CD14-positive monocyte (primary cell): Measurements from ENCODE around the gene TMTC1. TPM values are rescaled to one million over a fixed set of nuclear protein-coding genes. Genes with fewer than 3 reads are reported as not detected.

Source experiments
- DNase-seq, 3 donors: peaks; one replicate each; pipeline ENCODE4 v3.0.0-alpha.2; 2011 to 2022
- H2AFZ ChIP-seq: 2 replicates; pipeline ENCODE4 v1.6.0; 2012; ENCODE audit warnings: mild to moderate bottlenecking, low read depth, low read length, inconsistent platforms; ENCODE audit not compliant: insufficient read depth, poor library complexity, severe bottlenecking
- H3K27ac ChIP-seq, 2 donors: 1 replicate in 1 of 2; 2 replicates in 1 of 2; pipeline ENCODE4 v1.5.1; 2012 to 2013; ENCODE audit warnings: low read length in 2 of 2, control low read depth in 1 of 2, inconsistent platforms in 1 of 2, low read depth in 1 of 2, mild to moderate bottlenecking in 1 of 2
- H3K27me3 ChIP-seq, 2 donors: one replicate each; pipeline versions ENCODE4 v1.6.0 to v1.6.1; 2011 to 2013; ENCODE audit warnings: low read length in 2 of 2; ENCODE audit not compliant: control insufficient read depth in 2 of 2, insufficient read depth in 2 of 2
- H3K36me3 ChIP-seq, 2 donors: replicated peaks in 1 of 2; 1 replicate in 1 of 2; 2 replicates in 1 of 2; pipeline versions ENCODE4 v1.5.1 to v1.6.1; 2012 to 2013; ENCODE audit warnings: low read length in 2 of 2, control low read depth in 1 of 2, inconsistent platforms in 1 of 2, mild to moderate bottlenecking in 1 of 2; ENCODE audit not compliant: insufficient read depth in 2 of 2, control insufficient read depth in 1 of 2
- H3K4me1 ChIP-seq, 2 donors: 1 replicate in 1 of 2; 2 replicates in 1 of 2; pipeline versions ENCODE4 v1.5.1 to v1.6.1; 2012 to 2013; ENCODE audit warnings: low read length in 2 of 2, control low read depth in 1 of 2, inconsistent platforms in 1 of 2, mild to moderate bottlenecking in 1 of 2, moderate library complexity in 1 of 2; ENCODE audit not compliant: insufficient read depth in 2 of 2, control insufficient read depth in 1 of 2
- H3K4me2 ChIP-seq: replicated peaks from 2 replicates; pipeline ENCODE3; 2012; ENCODE audit warnings: low read length, moderate library complexity, mild to moderate bottlenecking; ENCODE audit not compliant: poor library complexity, severe bottlenecking; ENCODE audit errors: extremely low read depth
- H3K4me3 ChIP-seq, 3 experiments: fragments of 200-600 bp in 1 of 3; sonication (generic) in 1 of 3; replicated peaks in 1 of 3; 1 replicate in 2 of 3; 2 replicates in 1 of 3; pipeline ENCODE4 v1.5.1; 2011 to 2013; ENCODE audit warnings: low read length in 3 of 3, mild to moderate bottlenecking in 3 of 3, control low read depth in 2 of 3, low read depth in 2 of 3, inconsistent platforms in 1 of 3, moderate library complexity in 1 of 3
- H3K79me2 ChIP-seq: 2 replicates; pipeline ENCODE4 v1.6.0; 2012; ENCODE audit warnings: mild to moderate bottlenecking, control low read depth, inconsistent platforms, low read length, moderate library complexity; ENCODE audit not compliant: insufficient read depth
- H3K9ac ChIP-seq: 2 replicates; pipeline ENCODE4 v1.6.0; 2017; ENCODE audit warnings: low read length, mild to moderate bottlenecking; ENCODE audit not compliant: insufficient read depth, poor library complexity, severe bottlenecking
- H3K9me3 ChIP-seq, 2 donors: replicated peaks in 1 of 2; 1 replicate in 1 of 2; 2 replicates in 1 of 2; pipeline versions ENCODE4 v1.5.1 to v1.6.1; 2012 to 2013; ENCODE audit warnings: low read length in 2 of 2, control low read depth in 1 of 2; ENCODE audit not compliant: control insufficient read depth in 1 of 2, insufficient read depth in 1 of 2
- H4K20me1 ChIP-seq: 2 replicates; pipeline ENCODE4 v1.6.0; 2012; ENCODE audit warnings: mild to moderate bottlenecking, low read length, control low read depth, moderate library complexity; ENCODE audit not compliant: insufficient read depth
- H3K27ac Mint-ChIP-seq, 7 donors: one replicate each; pipeline ENCODE4 v1.8.0; 2020; ENCODE audit warnings: mild to moderate bottlenecking in 7 of 7, mixed read lengths in 7 of 7, moderate library complexity in 6 of 7, inconsistent platforms in 2 of 7
- H3K27me3 Mint-ChIP-seq, 3 donors: one replicate each; pipeline ENCODE4 v1.8.0; 2021 to 2022; ENCODE audit warnings: low read depth in 3 of 3, mild to moderate bottlenecking in 3 of 3, mixed read lengths in 3 of 3, moderate library complexity in 3 of 3, inconsistent platforms in 1 of 3
- H3K36me3 Mint-ChIP-seq, 2 donors: one replicate each; pipeline ENCODE4 v1.8.0; 2020; ENCODE audit warnings: mixed read lengths in 2 of 2, inconsistent platforms in 1 of 2, mild to moderate bottlenecking in 1 of 2
- H3K4me1 Mint-ChIP-seq: one replicate; pipeline ENCODE4 v1.8.0; 2020; ENCODE audit warnings: mild to moderate bottlenecking, mixed read lengths
- H3K4me3 Mint-ChIP-seq, 2 donors: one replicate each; pipeline ENCODE4 v1.8.0; 2020; ENCODE audit warnings: mild to moderate bottlenecking in 2 of 2, mixed read lengths in 2 of 2, moderate library complexity in 1 of 2
- H3K9me3 Mint-ChIP-seq, 7 donors: one replicate each; pipeline ENCODE4 v1.8.0; 2020 to 2022; ENCODE audit warnings: mixed read lengths in 7 of 7, mild to moderate bottlenecking in 6 of 7, moderate library complexity in 6 of 7, inconsistent platforms in 2 of 7
- CTCF ChIP-seq: fragments of 200-600 bp; IDR thresholded peaks from one replicate; pipeline ENCODE4 v1.8.0; 2022; ENCODE audit warnings: antibody characterized with exemption, mild to moderate bottlenecking
- WGBS: methylation state at CpG from one replicate; pipeline ENCODE4 v1.1.5; 2013; ENCODE audit warnings: missing lambda C conversion rate; ENCODE audit not compliant: insufficient coverage; 5-methylcytosine and 5-hydroxymethylcytosine counted together
- intact Hi-C, 2 donors: fragments of 100-400 bp; cut with micrococcal nuclease; formaldehyde crosslinking; loops; one replicate each; pipeline versions ENCODE4 v1.15.0 to v1.15.1; 2023
- polyA plus RNA-seq, 3 donors: library from polyadenylated mRNA; depleted of rRNA in 1 of 3; unstranded in 2 of 3; stranded (reverse) in 1 of 3; fragments of 300-500 nt in 2 of 3; fragments of >200 nt in 1 of 3; fragmentation: Illumina TruSeq in 2 of 3; gene quantifications; 1 replicate in 2 of 3; 2 replicates in 1 of 3; pipeline ENCODE4 v1.2.3, GENCODE V29; 2012 to 2021

Gene TMTC1
- polyA plus RNA-seq, 3 donors = 0.57 to 5.6 (median 2.1) TPM

- no peak overlapping the region for H3K9ac ChIP-seq
- H3K36me3 Mint-ChIP-seq = peaks cover 0 to 25% of the 10 kb centered on the region in 2 donors
- H3K4me2 ChIP-seq = no peak overlapping the region
- H3K9me3 ChIP-seq = no peaks in the 10 kb centered on the region
- H3K4me3 Mint-ChIP-seq = no peak overlapping the region
- H3K27ac Mint-ChIP-seq = no peak overlapping the region
- intact Hi-C loops = no loop called here
- 94% methylated on average over 4 of the region's 4 CpGs for WGBS
- H4K20me1 ChIP-seq = no peaks in the 10 kb centered on the region
- H3K27me3 Mint-ChIP-seq = peaks cover 0 to 6% (median 0%) of the 10 kb centered on the region in 3 donors
- H3K4me1 ChIP-seq = no peaks in the 10 kb centered on the region
- H3K4me3 ChIP-seq = no peak overlapping the region
- H3K27me3 ChIP-seq = no peaks in the 10 kb centered on the region
- no peak overlapping the region for H2AFZ ChIP-seq
- no peak for DNase-seq
- H3K79me2 ChIP-seq = no peaks in the 10 kb centered on the region
- no peaks in the 10 kb centered on the region for H3K4me1 Mint-ChIP-seq
- H3K27ac ChIP-seq = no peak overlapping the region
- no peaks in the 10 kb centered on the region for H3K36me3 ChIP-seq
- peaks cover 0 to 11% (median 3%) of the 10 kb centered on the region in 7 donors for H3K9me3 Mint-ChIP-seq
- no peak for TF ChIP-seq CTCF
Observed at GRCh38 chr12:29653286-29653685, 130.5 kb downstream of the TMTC1 start.

- no peaks in the 10 kb centered on the region for H3K36me3 ChIP-seq
- Mint-ChIP-seq H3K4me3 (no peak overlapping the region), H3K4me1 (no peaks in the 10 kb centered on the region), H3K9me3 (peaks cover 0 to 9% (median 3%) of the 10 kb centered on the region in 7 donors), H3K27me3 (peaks cover 0 to 4% (median 0%) of the 10 kb centered on the region in 3 donors), H3K27ac (no peak overlapping the region), H3K36me3 (peaks cover 0 to 22% of the 10 kb centered on the region in 2 donors)
- no peak overlapping the region for H3K27ac ChIP-seq
- H3K9ac ChIP-seq = no peak overlapping the region
- H3K4me2 ChIP-seq = no peak overlapping the region
- no peak overlapping the region for H2AFZ ChIP-seq
- TF ChIP-seq CTCF = no peak
- H3K4me1 ChIP-seq = no peaks in the 10 kb centered on the region
- no peak for DNase-seq
- no peak overlapping the region for H3K4me3 ChIP-seq
- intact Hi-C loops = no loop called here
- H3K27me3 ChIP-seq = no peaks in the 10 kb centered on the region
- H3K9me3 ChIP-seq = no peaks in the 10 kb centered on the region
- 100% methylated on average over 2 of the region's 4 CpGs for WGBS
- H4K20me1 ChIP-seq = no peaks in the 10 kb centered on the region
- no peaks in the 10 kb centered on the region for H3K79me2 ChIP-seq
Observed at GRCh38 chr12:29650371-29650770, 133.4 kb downstream of the TMTC1 start.
